ENCODE results near the gene SERPINA7. TPM values are rescaled to one million over a fixed set of nuclear protein-coding genes. Genes with fewer than 3 reads are reported as not detected.

Gene SERPINA7
- not detected in 2 replicates for total RNA-seq

GRCh38 chrX:106038625-106039024 is at the start of gene SERPINA7:
SERPINA7 (minus strand) TSS chrX:106038727; CDS start chrX:106037058, 1,669 bp downstream.

Other genes starting within 250 kb of the SERPINA7 start
- 0.34 and 0.47 TPM in 2 replicates for gene NRK, start 216.2 kb downstream of the SERPINA7 start, total RNA-seq
- under 0.01 TPM in 1 of 2 replicates, not detected in the other for gene PWWP3B, start 129.6 kb upstream of the SERPINA7 start, total RNA-seq